Stomach (tissue), 4 donors: Measurements from ENCODE around the gene DNAH14.

Experiments
- EP300 ChIP-seq: sonication (generic); formaldehyde crosslinking; IDR thresholded peaks from one replicate; pipeline ENCODE4 v1.6.1; 2017; ENCODE audit warnings: antibody characterized with exemption
- POLR2A ChIP-seq, 4 donors: fragments of 450-650 bp; IDR thresholded peaks; one replicate each; pipeline ENCODE4 v1.6.1; 2016; ENCODE audit warnings: antibody characterized with exemption in 4 of 4, control low read depth in 2 of 4, mild to moderate bottlenecking in 1 of 4, moderate library complexity in 1 of 4
- POLR2AphosphoS5 ChIP-seq, 3 donors: sonication (generic); formaldehyde crosslinking; IDR thresholded peaks; one replicate each; pipeline ENCODE4 v1.6.1; 2016; ENCODE audit warnings: antibody characterized with exemption in 3 of 3
- TF ChIP-seq, protein P1 (sequence below), 7 experiments: fragments of 450-650 bp in 4 of 7; fragments of 200-600 bp in 3 of 7; sonication (generic) in 3 of 7; IDR thresholded peaks; one replicate each; pipeline ENCODE4 v1.5.1; 2016 to 2019; ENCODE audit warnings: antibody characterized with exemption in 7 of 7, control low read depth in 2 of 7, mild to moderate bottlenecking in 1 of 7

DNA sequence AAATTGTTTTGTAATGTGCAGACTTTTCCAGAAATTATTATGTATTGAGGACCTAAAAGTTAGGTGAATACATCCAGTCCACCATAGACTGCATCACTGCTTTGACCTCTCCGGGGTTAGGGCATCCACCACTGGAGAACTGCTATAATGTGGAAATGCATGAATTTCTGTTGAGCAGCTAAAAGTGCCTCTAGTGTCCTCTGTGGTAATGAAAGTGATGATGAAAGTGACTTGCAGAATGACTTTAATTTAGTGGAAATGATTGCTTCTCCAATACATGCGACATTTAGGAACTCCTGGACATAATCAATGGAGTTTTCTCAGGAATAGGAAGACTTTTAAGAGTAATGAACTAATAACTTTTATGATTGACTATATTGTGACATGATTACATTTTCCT lies 327.6 kb downstream of the DNAH14 start:
- no peak for TF ChIP-seq POLR2AphosphoS5 (IDR thresholded peaks at IDR 0.05)
- TF ChIP-seq, protein P1, sequence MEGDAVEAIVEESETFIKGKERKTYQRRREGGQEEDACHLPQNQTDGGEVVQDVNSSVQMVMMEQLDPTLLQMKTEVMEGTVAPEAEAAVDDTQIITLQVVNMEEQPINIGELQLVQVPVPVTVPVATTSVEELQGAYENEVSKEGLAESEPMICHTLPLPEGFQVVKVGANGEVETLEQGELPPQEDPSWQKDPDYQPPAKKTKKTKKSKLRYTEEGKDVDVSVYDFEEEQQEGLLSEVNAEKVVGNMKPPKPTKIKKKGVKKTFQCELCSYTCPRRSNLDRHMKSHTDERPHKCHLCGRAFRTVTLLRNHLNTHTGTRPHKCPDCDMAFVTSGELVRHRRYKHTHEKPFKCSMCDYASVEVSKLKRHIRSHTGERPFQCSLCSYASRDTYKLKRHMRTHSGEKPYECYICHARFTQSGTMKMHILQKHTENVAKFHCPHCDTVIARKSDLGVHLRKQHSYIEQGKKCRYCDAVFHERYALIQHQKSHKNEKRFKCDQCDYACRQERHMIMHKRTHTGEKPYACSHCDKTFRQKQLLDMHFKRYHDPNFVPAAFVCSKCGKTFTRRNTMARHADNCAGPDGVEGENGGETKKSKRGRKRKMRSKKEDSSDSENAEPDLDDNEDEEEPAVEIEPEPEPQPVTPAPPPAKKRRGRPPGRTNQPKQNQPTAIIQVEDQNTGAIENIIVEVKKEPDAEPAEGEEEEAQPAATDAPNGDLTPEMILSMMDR (IDR thresholded peaks at IDR 0.05), result no peak
- no peak for TF ChIP-seq POLR2A (IDR thresholded peaks at IDR 0.05)
- TF ChIP-seq EP300, result no peak
